ENCODE measurements around the gene RFTN2.
"Not testable (repeated sequence)": the region's sequence is repeated elsewhere in the genome, so short reads cannot be mapped to it uniquely, and the experiment has no call there.

The RFTN2 gene

GRCh38 chr2:197601726-197602125, 73.7 kb downstream of the RFTN2 start:
- DNase-seq = no peak

DNA sequence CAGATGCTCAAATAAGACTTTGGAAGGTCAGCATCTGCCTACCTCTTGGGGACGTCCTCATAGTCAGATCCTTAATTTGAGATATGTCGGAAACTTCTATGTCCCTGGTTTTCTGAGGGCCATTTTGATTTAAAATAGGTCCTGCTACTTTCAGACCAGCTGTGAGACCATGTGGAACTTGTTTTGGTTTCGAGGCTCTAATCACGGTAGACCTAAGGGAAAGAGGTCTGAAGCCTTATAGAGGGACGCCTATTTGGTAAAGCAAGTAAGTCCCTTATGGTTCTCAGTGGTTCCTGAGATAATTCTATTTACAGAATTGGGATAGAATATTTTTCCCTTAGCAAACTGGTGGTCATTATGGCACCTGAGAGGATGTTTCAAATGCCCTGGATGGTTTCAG, 75.1 kb downstream of the RFTN2 start:
- DNase-seq = no peak

DNA sequence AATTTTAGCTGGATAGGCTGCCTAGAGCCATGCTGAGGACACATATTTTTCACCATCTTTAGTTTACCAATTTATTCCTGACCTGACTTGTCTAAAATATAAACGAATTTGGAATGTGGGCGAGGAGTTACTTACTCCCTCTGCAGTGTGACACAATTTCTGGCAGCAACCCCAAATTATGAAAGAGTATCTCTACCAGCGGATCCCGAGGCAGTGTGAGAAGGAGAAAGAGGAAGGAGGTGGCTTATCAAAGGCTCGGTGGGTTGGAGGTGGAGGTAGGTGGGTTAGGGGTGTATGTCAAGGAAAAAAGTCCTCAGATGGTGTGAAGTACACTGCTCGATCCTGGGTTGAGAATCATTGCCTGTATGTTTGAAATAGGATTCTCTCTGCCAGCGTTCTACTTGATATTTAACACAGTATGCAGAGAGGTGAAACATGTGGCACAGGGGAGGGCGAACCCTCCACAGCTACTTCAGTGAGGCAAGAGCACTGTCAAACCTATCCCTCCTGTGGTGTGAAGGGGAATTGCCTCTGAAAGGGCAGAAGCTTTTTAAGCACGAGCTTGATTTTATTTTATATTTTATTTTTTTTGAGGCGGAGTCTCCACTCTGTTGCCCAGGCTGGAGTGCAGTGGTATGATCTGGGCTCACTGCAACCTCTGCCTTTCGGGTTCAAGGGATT, 76.0 kb downstream of the RFTN2 start:
- DNase-seq = peak; percentile 53 to 71 (median 62)

DNA sequence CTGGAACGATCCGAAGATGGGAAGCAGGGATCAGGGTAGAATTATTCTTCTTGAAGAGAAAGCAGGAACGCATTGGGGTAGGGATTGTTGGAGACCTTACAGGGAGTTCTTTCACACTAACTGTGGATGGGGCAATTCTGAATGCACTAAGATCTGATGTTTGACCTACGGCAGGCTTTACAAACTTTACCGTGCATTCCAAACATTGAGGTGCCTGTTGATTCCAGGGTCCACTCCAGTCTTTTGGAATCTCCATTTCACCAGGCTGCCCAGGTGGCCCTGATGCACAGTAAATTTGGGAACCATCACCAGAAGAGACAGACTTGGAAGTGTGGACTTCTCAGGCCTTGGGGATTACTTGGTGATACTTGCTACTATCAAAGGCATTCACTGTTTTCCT, 76.9 kb downstream of the RFTN2 start:
- DNase-seq = no peak

DNA sequence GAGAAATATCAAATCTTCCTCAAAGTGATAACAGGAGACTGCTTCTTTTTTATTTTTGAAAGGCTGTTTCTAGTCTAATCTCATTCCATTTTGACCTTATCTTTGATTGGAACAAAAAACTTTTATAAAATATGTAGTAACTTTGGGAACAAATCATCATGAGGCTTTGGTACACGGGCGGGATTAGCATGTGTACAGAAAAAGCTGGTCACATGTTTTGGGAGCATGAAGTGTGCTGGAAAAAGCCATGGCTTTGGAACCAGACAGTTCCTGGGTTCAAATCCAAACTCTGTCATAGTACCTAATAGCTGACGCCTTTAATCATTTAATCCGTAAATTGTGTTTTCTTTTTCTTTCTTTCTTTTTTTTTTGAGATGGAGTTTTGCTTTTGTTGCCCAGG, 78.2 kb downstream of the RFTN2 start:
- DNase-seq = no peak

- DNase-seq = no peak
These were observed 78.6 kb downstream of the RFTN2 start for GRCh38 chr2:197596766-197597165.

GRCh38 chr2:197591339-197592072, 83.9 kb downstream of the RFTN2 start:
- no peak for DNase-seq

GRCh38 chr2:197587255-197587654, 88.1 kb downstream of the RFTN2 start:
- DNase-seq = not testable (repeated sequence)

DNA sequence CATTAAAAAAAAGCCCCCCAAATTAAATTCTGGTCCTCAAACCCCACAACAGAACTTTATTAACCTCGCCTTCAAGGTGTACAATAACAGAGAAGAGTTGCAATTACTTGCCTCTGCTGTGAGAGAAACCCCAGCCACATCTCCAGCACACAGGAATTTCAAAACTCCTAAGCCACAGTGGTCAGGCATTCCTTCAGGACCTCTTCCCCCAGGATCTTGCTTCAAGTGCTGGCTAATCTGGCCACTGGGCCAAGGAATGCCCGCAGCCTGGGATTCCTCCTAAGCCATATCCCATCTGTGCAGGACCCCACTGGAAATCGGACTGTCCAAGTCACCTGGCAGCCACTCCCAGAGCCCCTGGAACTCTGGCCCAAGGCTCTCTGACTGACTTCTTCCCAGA, 95.2 kb downstream of the RFTN2 start:
- not testable (repeated sequence) for DNase-seq

- not testable (repeated sequence) for DNase-seq
These were observed 97.1 kb downstream of the RFTN2 start for GRCh38 chr2:197578294-197578693.

- DNase-seq = no peak
These were observed 97.9 kb downstream of the RFTN2 start for GRCh38 chr2:197577446-197577845.

GRCh38 chr2:197576631-197577030, 98.8 kb downstream of the RFTN2 start:
- DNase-seq = no peak

- no peak for DNase-seq
These were observed 99.4 kb downstream of the RFTN2 start for GRCh38 chr2:197575987-197576386.

DNA sequence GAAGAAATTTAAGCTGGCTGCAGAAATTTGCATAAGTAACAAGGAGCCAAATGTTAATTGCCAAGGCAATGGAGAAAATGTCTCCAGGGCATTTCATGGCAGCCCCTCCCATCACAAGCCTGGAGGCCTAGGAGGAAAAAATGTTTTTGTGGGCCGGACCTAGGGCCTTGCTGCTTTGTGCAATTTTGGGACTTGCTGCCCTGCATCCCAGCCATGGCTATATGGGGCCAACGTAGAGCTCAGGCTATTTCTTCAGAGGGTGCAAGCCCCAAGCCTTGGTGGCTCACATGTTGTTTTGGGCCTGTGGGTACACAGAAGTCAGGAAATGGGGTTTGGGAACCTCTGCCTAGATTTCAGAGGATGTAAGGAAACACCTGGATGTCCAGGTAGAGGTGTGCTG, 101.8 kb downstream of the RFTN2 start:
- no peak for DNase-seq

- DNase-seq = no peak
These were observed 103.6 kb downstream of the RFTN2 start for GRCh38 chr2:197571627-197572271.

- no peak for DNase-seq
These were observed 115.2 kb downstream of the RFTN2 start for GRCh38 chr2:197560146-197560665.

- no peak for DNase-seq
These were observed 115.7 kb downstream of the RFTN2 start for GRCh38 chr2:197559681-197560080.

GRCh38 chr2:197558393-197558792, 117.0 kb downstream of the RFTN2 start:
- DNase-seq = no peak

DNA sequence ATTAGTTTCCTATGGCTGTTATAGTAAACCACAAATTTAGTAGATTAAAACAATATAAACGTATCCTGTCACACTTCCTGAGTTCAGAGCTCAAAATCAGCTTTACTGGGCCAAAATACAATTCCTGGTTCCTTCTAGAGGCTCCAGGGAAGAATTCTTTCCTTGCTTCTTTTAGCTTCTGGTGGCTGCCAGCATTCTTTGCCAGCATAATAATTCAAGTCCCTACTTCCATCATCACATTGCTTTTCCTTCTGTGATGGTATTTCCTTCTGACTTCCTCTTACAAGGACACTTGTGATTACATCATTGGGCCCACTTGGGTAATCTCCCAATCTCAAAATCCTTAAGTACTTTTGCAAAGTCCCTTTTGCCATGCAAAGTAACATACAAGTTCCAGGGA, 118.9 kb downstream of the RFTN2 start:
- peak; percentile 25 to 66 (median 49) for DNase-seq

DNA sequence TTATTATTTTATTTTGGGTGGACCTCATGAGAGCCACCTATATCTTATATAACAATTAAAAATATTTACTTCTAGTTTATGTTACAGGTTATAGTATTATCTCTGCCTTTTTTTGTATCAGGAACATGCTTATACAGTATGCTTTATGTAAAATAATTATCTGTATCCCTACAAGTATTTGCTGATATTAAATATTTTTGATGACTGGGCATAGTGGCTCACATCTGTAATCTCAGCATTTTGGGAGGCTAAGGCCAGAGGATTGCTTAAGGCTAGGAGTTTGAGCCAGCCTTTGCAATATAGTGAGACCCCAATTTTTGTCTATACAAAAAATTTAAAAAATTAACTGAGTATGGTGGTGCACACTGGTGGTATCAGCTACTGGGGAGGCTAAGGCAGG, 119.9 kb downstream of the RFTN2 start:
- DNase-seq = no peak

GRCh38 chr2:197551260-197551659, 124.1 kb downstream of the RFTN2 start:
- DNase-seq = not testable (repeated sequence)

- DNase-seq = no peak
These were observed 126.8 kb downstream of the RFTN2 start for GRCh38 chr2:197548582-197548981.

DNA sequence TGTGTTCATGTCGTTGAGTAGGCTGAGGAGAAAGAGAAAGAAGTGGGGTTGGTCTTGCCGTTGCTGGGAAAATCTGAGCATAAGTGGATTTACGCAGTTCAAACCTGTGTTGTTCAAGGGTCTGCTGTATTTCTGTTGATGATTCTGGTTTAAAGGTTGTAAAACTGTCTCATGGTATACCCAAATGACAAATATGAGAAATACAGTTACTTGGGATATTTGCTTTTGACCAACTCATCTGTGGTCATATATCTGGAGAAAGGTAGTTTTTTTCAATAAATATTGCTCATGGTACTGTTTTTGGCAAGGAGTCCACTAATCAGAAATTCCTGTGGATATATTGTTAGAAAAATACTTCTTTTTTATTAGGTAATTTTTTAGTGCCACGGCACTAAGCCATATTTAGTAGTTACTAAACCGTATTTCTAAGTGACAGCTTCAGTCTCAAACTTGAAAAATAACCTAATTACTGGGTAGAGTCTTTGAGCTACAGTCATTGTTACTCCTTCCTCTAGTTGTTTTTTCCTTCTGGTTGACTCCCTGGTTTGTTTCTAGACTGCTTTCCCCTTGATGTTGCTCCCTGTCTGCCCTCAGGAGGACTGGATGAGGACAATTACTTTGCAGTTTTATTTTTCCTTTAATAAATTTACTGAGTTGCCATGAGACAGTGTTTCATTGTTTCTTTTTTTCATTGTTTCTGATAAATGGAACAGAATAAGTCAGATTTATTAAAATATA, 128.1 kb downstream of the RFTN2 start:
- DNase-seq = no peak
